ENCODE results near the gene CAAP1. TPM values are rescaled to one million over a fixed set of nuclear protein-coding genes. Genes with fewer than 3 reads are reported as not detected.

The CAAP1 gene
- total RNA-seq, 2 donors from 2014 or later: 25.1 to 41.6 TPM

DNA sequence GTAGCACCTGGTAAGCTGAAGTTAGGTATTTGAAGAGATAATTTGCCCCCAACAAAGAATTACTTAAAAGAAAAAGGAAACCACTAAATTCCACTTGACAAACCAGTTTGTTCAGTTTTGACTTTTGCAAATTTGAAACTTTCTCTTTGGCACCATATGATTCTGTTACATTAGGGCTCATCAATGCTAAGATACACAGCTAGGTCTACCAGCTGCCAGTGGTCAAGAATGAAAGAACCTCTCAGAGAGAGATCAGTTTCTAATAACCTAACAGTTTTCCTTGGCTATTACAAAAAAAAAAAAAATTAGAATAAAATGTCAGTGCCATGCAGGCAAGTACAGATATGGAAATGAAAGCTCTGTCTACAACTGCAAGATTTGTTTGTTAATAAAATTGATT is 92.3 kb downstream of the CAAP1 start:
- no peaks in the 10 kb centered on the region for H3K27me3 Mint-ChIP-seq (ENCODE audit: insufficient read depth)
- no peaks in the 10 kb centered on the region for H3K9me3 Mint-ChIP-seq
- no peaks in the 10 kb centered on the region for H3K27me3 ChIP-seq (ENCODE audit: control insufficient read depth, insufficient read depth, low read length, poor library complexity, severe bottlenecking)
- no peak overlapping the region for H3K27ac Mint-ChIP-seq
- DNase-seq: no peak
- no peaks in the 10 kb centered on the region for H3K36me3 Mint-ChIP-seq (ENCODE audit: low read depth)
- TF ChIP-seq, protein P1, sequence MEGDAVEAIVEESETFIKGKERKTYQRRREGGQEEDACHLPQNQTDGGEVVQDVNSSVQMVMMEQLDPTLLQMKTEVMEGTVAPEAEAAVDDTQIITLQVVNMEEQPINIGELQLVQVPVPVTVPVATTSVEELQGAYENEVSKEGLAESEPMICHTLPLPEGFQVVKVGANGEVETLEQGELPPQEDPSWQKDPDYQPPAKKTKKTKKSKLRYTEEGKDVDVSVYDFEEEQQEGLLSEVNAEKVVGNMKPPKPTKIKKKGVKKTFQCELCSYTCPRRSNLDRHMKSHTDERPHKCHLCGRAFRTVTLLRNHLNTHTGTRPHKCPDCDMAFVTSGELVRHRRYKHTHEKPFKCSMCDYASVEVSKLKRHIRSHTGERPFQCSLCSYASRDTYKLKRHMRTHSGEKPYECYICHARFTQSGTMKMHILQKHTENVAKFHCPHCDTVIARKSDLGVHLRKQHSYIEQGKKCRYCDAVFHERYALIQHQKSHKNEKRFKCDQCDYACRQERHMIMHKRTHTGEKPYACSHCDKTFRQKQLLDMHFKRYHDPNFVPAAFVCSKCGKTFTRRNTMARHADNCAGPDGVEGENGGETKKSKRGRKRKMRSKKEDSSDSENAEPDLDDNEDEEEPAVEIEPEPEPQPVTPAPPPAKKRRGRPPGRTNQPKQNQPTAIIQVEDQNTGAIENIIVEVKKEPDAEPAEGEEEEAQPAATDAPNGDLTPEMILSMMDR (conservative IDR thresholded peaks at IDR 0.05): no peak
- H3K4me1 Mint-ChIP-seq: peaks cover 19% of the 10 kb centered on the region
- H3K4me3 ChIP-seq (ENCODE audit: low read length): no peak overlapping the region
- peaks cover 6% of the 10 kb centered on the region for H3K4me1 ChIP-seq (ENCODE audit: control insufficient read depth, insufficient read depth, low read length)
- no peak overlapping the region for H3K4me3 Mint-ChIP-seq
- no peak overlapping the region for H3K27ac ChIP-seq (ENCODE audit: low read depth, low read length)
- no peaks in the 10 kb centered on the region for H3K36me3 ChIP-seq (ENCODE audit: control insufficient read depth, insufficient read depth, low read length)
- H3K9me3 ChIP-seq (ENCODE audit: control insufficient read depth, low read length): no peaks in the 10 kb centered on the region
- no peak overlapping the region for H3K9ac ChIP-seq (ENCODE audit: extremely low read depth, low read length, poor library complexity, severe bottlenecking)

DNA sequence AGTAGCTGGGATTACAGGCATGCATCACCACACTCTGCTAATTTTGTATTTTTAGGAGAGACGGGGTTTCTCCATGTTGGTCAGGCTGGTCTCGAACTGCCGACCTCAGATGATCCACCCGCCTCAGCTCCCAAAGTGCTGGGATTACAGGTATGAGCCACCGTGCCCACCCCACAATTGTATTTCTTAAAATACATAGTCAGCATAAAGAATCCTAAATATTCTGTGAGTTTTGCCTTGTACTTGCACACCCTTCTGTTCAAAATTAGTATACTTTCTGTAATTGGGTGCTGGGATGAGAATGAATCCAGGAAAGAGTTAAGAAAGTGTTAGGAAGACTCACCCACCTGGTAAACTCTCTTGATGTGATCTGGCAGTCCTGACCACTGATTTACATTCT is 101.3 kb downstream of the CAAP1 start:
- Mint-ChIP-seq H3K4me1 (peaks cover 2% of the 10 kb centered on the region), H3K36me3 (ENCODE audit: low read depth) (no peaks in the 10 kb centered on the region), H3K4me3 (no peak overlapping the region), H3K27ac (no peak overlapping the region), H3K27me3 (ENCODE audit: insufficient read depth) (no peaks in the 10 kb centered on the region), H3K9me3 (peaks cover 15% of the 10 kb centered on the region)
- H3K27me3 ChIP-seq (ENCODE audit: control insufficient read depth, insufficient read depth, low read length, poor library complexity, severe bottlenecking): no peaks in the 10 kb centered on the region
- no peak overlapping the region for H3K27ac ChIP-seq (ENCODE audit: low read depth, low read length)
- no peaks in the 10 kb centered on the region for H3K4me1 ChIP-seq (ENCODE audit: control insufficient read depth, insufficient read depth, low read length)
- no peak for DNase-seq
- H3K36me3 ChIP-seq (ENCODE audit: control insufficient read depth, insufficient read depth, low read length): no peaks in the 10 kb centered on the region
- no peak overlapping the region for H3K9ac ChIP-seq (ENCODE audit: extremely low read depth, low read length, poor library complexity, severe bottlenecking)
- no peak overlapping the region for H3K4me3 ChIP-seq (ENCODE audit: low read length)
- H3K9me3 ChIP-seq (ENCODE audit: control insufficient read depth, low read length): no peaks in the 10 kb centered on the region
- TF ChIP-seq, protein P1 (conservative IDR thresholded peaks at IDR 0.05): no peak
- 85 to 90% methylated on average over 3 to 5 of the region's 5 CpGs for WGBS, 2 experiments (ENCODE audit: insufficient coverage in 1 of 2, insufficient read length in 1 of 2)

Other genes starting within 250 kb of the CAAP1 start
- 10 to 100 TPM; 41.3 to 49.8 TPM for gene PLAA, start 54.4 kb upstream of the CAAP1 start, total RNA-seq
- gene IFT74, start 63.6 kb upstream of the CAAP1 start, total RNA-seq: 10 to 100 TPM; 17.6 to 28.5 TPM
- gene LRRC19, start 112.9 kb upstream of the CAAP1 start, total RNA-seq: not detected
- gene TEK, start 216.4 kb upstream of the CAAP1 start, total RNA-seq: 1 to 10 TPM; 2.4 to 4.9 TPM